Rectal smooth muscle tissue (tissue), 1 donor: ENCODE measurements around the gene SLX4.

Experiments used
- H3K27ac ChIP-seq: one replicate; pipeline ENCODE4 v1.7.0; 2013; ENCODE audit warnings: low read depth, low read length, inconsistent platforms
- H3K27me3 ChIP-seq: one replicate; pipeline ENCODE4 v1.7.0; 2013; ENCODE audit warnings: low read length; ENCODE audit not compliant: control insufficient read depth, insufficient read depth
- H3K36me3 ChIP-seq: one replicate; pipeline ENCODE4 v1.7.0; 2013; ENCODE audit warnings: low read length; ENCODE audit not compliant: control insufficient read depth, insufficient read depth
- H3K4me1 ChIP-seq: one replicate; pipeline ENCODE4 v1.7.0; 2013; ENCODE audit warnings: low read length; ENCODE audit not compliant: control insufficient read depth, insufficient read depth
- H3K4me3 ChIP-seq: one replicate; pipeline ENCODE4 v1.7.0; 2013; ENCODE audit warnings: low read length
- H3K9ac ChIP-seq: one replicate; pipeline ENCODE4 v1.7.0; 2013; ENCODE audit warnings: low read length

SLX4 gene

GRCh38 chr16:3580686-3581085 is 30.7 kb downstream of the SLX4 start:
- Histone ChIP-seq H3K9ac (no peak overlapping the region), H3K4me1 (no peaks in the 10 kb centered on the region), H3K27ac (no peak overlapping the region), H3K36me3 (peaks cover 6% of the 10 kb centered on the region), H3K27me3 (peaks cover 12% of the 10 kb centered on the region), H3K4me3 (no peak overlapping the region)

- Histone ChIP-seq H3K27ac (no peak overlapping the region), H3K27me3 (peaks cover 12% of the 10 kb centered on the region), H3K4me3 (no peak overlapping the region), H3K4me1 (no peaks in the 10 kb centered on the region), H3K9ac (no peak overlapping the region), H3K36me3 (peaks cover 6% of the 10 kb centered on the region)
These were observed 31.2 kb downstream of the SLX4 start for GRCh38 chr16:3580251-3580651.

- Histone ChIP-seq H3K9ac (no peak overlapping the region), H3K4me1 (no peaks in the 10 kb centered on the region), H3K27ac (no peak overlapping the region), H3K4me3 (no peak overlapping the region), H3K36me3 (peaks cover 6% of the 10 kb centered on the region), H3K27me3 (peaks cover 12% of the 10 kb centered on the region)
These were observed 31.6 kb downstream of the SLX4 start for GRCh38 chr16:3579776-3580175.

- H3K36me3 ChIP-seq, result peaks cover 2% of the 10 kb centered on the region
- H3K4me1 ChIP-seq, result no peaks in the 10 kb centered on the region
- peak overlapping the region; percentile 27 for H3K4me3 ChIP-seq
- H3K9ac ChIP-seq, result peak overlapping the region; percentile 40
- peaks cover 12% of the 10 kb centered on the region for H3K27me3 ChIP-seq
- H3K27ac ChIP-seq, result no peak overlapping the region
These were observed 32.5 kb downstream of the SLX4 start for GRCh38 chr16:3578610-3579551.

GRCh38 chr16:3578121-3578520 is 33.3 kb downstream of the SLX4 start:
- peak overlapping the region; percentile 27 for H3K4me3 ChIP-seq

GRCh38 chr16:3577302-3577752 is 34.1 kb downstream of the SLX4 start, which contains the start of gene NLRC3:
TSS of gene NLRC3 (minus strand) at chr16:3577403. CDS start at chr16:3565036, 12,367 bp downstream.
- Histone ChIP-seq H3K36me3 (no peaks in the 10 kb centered on the region), H3K4me1 (no peaks in the 10 kb centered on the region), H3K9ac (peak within 1 kb of the TSS; percentile 40), H3K4me3 (peak within 1 kb of the TSS; percentile 27), H3K27ac (no peak within 1 kb of the TSS), H3K27me3 (peaks cover 12% of the 10 kb centered on the region)

More at GRCh38 chr16:3578121-3578520, 33.3 kb downstream of the SLX4 start:
- Histone ChIP-seq H3K36me3 (peaks cover 2% of the 10 kb centered on the region), H3K9ac (peak overlapping the region; percentile 40), H3K4me1 (no peaks in the 10 kb centered on the region), H3K27me3 (peaks cover 12% of the 10 kb centered on the region), H3K27ac (no peak overlapping the region)

- H3K27me3 ChIP-seq, result peaks cover 12% of the 10 kb centered on the region
- H3K9ac ChIP-seq, result no peak overlapping the region
- H3K4me1 ChIP-seq, result no peaks in the 10 kb centered on the region
- H3K36me3 ChIP-seq, result no peaks in the 10 kb centered on the region
- peak overlapping the region; percentile 16 for H3K4me3 ChIP-seq
- no peak overlapping the region for H3K27ac ChIP-seq
These were observed 35.2 kb downstream of the SLX4 start for GRCh38 chr16:3576211-3576610.

GRCh38 chr16:3575491-3575890 is 35.9 kb downstream of the SLX4 start:
- no peaks in the 10 kb centered on the region for H3K36me3 ChIP-seq
- no peak overlapping the region for H3K4me3 ChIP-seq
- no peak overlapping the region for H3K9ac ChIP-seq
- H3K4me1 ChIP-seq, result no peaks in the 10 kb centered on the region
- peaks cover 10% of the 10 kb centered on the region for H3K27me3 ChIP-seq
- no peak overlapping the region for H3K27ac ChIP-seq

GRCh38 chr16:3574195-3574594 is 37.2 kb downstream of the SLX4 start:
- Histone ChIP-seq H3K36me3 (no peaks in the 10 kb centered on the region), H3K27ac (no peak overlapping the region), H3K27me3 (peaks cover 7% of the 10 kb centered on the region), H3K4me3 (no peak overlapping the region), H3K4me1 (no peaks in the 10 kb centered on the region), H3K9ac (no peak overlapping the region)

GRCh38 chr16:3573146-3573815 is 38.1 kb downstream of the SLX4 start:
- no peaks in the 10 kb centered on the region for H3K4me1 ChIP-seq
- H3K27me3 ChIP-seq, result peaks cover 2% of the 10 kb centered on the region
- no peaks in the 10 kb centered on the region for H3K36me3 ChIP-seq
- H3K4me3 ChIP-seq, result no peak overlapping the region
- no peak overlapping the region for H3K27ac ChIP-seq
- no peak overlapping the region for H3K9ac ChIP-seq

- no peak overlapping the region for H3K27ac ChIP-seq
- H3K36me3 ChIP-seq, result no peaks in the 10 kb centered on the region
- no peak overlapping the region for H3K4me3 ChIP-seq
- no peaks in the 10 kb centered on the region for H3K4me1 ChIP-seq
- no peak overlapping the region for H3K9ac ChIP-seq
- no peaks in the 10 kb centered on the region for H3K27me3 ChIP-seq
These were observed 40.9 kb downstream of the SLX4 start for GRCh38 chr16:3570420-3571062.

- Histone ChIP-seq H3K9ac (no peak overlapping the region), H3K36me3 (no peaks in the 10 kb centered on the region), H3K4me1 (no peaks in the 10 kb centered on the region), H3K4me3 (no peak overlapping the region), H3K27ac (no peak overlapping the region), H3K27me3 (no peaks in the 10 kb centered on the region)
These were observed 41.6 kb downstream of the SLX4 start for GRCh38 chr16:3569851-3570250.
